Activated effector memory CD4-positive, alpha-beta T cell treated with Interleukin-2 at 50 U/mL for 16 hours (primary cell): ENCODE measurements around the gene ZSWIM2.
"Not testable (repeated sequence)": the region's sequence is repeated elsewhere in the genome, so short reads cannot be mapped to it uniquely, and the experiment has no call there.

Experiments used
- DNase-seq: peaks from one replicate; pipeline ENCODE4 v3.0.0-alpha.2; 2020

The ZSWIM2 gene

DNA sequence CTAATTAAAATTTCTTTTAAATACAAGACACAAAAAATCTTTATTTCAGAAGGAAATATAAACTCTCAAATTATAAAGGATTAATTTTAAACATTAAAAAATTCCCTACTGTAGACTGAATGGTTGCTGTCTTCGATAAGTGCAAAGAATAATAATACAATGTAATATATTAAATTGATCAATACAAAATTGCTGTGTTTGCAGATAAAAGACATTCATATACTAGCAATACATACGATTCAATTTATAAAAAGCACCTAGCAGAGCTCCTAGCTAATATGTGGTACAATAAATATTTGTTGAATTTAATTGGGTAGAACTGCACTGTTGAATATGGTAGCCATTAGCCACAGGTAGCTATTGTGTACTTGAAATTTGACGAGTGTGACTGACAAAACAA is 6.6 kb downstream of the ZSWIM2 start:
- DNase-seq, result no peak

DNA sequence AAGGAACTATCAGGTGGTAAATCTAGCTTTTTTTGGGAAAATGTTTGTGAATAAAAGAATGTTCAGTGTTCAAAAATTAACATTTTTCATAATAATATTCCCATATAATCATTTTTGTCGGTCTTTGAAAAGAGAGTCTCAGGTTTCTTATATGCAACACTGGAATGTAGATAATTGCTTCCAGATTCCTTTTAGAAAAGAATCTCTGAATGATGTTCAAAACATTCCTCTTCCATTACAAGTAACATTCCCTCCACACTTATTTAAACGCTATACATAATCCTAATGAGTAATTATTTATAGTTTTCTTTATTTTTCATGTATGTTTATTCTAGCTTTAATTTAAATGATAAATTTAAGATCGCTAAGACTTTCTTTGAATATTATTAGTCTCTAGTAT is 7.0 kb downstream of the ZSWIM2 start:
- no peak for DNase-seq

DNA sequence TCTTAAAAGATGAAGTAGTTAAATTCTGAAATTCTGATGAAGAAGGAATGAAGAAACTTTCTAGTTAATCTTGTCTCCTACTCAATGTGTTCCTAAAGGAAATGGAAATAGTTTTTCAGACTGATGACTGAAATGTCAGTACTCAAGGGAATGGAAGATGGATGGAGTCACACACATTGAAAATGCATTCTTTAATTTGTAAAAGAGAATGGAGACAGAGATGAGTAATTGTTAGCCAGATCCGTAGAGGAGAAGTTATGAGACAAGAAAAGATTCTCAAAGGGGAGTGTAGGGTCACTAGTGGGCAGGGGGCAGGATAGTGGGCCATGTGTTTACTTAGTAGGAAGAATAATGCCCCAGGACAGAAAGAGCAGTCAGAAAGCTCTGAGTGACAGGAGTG is 13.3 kb downstream of the ZSWIM2 start:
- no peak for DNase-seq

DNA sequence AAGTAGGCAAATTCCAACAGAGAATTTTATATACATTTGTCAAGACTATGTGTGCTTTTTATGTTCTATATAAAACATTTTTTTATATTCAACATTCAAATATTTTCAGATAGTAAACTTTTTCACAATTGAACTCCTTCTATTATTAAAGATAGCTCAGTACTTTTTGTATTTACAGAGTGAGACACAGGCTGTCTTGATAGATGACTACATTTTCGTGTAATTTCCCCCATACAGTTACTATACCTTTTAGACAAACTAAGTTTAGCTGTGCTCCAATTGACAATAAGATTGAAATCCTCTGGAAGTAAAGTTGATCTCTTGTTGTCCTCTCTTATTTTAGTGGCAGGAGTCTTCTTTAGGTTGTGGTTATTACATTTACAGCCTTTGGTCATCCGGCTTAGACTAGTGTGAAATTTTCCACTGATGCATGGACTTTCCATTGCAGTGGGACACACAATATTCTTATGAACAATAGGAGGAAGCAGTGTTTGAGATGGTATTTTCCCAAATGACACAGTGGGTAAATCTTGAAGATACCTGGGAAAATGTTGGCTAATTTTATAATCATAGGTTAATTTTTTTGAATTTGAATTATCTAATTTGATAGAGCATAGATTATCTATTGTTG is 21.0 kb downstream of the ZSWIM2 start:
- no peak for DNase-seq

DNA sequence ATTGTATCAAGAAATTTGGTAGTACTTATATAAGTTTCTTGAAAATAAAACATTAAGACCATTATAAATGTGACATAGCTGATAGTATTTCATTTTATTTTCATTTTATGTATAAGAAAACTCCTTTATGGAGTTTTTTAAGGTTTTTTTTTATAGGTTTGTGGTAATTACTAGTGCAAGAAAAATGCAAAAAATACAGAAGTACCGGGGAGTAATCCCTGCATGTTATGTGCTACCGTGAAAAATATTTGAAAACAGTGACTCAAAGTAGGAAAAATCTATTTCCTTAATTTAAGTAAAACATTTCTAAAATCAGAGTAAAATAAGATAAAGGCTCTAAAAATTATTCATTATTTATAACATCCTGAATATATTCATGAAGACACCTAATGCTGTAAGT is 21.6 kb downstream of the ZSWIM2 start:
- DNase-seq, result no peak

DNA sequence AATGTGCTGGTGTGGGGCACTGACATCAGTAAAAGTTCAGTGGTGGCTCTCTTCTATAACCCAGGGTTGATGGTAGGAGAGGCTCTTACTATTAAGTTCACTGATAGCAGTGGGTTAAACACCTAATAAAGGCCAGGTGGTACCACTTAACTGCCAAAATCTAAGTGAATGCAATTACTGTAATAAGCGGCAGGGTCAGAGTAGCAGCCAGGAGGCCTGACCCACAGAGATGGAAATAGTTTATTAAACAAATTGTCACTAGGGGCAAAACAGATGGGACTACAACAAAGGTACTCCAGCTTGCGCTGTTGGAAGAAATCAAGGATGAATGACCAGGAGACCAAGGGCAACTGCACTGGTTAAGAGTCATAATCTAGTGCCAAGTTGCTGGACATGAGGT is 26.6 kb downstream of the ZSWIM2 start:
- no peak for DNase-seq

DNA sequence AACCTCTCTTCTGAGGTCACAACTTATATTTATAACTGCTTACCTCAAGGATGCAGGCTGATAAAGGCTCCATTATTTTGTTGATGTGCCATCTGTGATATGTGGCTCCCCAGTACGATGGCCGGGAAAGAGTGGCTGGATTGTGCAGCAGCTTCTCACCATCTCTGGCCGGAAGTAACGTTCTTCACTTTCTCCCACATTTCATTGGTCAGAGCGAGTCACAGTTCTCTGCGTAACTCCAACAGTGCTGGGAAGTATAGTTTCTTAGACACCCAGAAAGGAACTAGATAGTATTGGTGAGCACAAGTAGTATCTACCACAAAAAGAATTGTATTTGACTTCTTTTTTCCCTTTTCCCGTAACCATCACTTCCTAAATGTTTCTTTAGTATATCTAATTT is 28.7 kb downstream of the ZSWIM2 start:
- DNase-seq, result no peak

DNA sequence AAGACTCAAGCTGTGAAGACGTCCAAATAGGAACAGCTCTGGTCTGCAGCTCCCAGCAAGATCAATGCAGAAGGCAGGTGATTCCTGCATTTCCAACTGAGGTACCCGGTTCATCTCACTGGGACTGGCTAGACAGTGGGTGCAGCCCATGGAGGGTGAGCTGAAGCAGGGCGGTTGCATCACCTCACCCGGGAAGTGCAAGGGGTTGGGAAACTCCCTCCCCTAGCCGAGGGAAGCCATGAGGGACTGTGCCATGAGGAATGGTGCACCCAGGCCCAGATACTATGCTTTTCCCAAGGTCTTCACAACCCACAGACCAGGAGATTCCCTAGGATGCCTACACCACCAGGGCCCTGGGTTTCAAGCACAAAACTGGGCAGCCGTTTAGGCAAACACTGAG is 37.2 kb downstream of the ZSWIM2 start:
- not testable (repeated sequence) for DNase-seq

DNA sequence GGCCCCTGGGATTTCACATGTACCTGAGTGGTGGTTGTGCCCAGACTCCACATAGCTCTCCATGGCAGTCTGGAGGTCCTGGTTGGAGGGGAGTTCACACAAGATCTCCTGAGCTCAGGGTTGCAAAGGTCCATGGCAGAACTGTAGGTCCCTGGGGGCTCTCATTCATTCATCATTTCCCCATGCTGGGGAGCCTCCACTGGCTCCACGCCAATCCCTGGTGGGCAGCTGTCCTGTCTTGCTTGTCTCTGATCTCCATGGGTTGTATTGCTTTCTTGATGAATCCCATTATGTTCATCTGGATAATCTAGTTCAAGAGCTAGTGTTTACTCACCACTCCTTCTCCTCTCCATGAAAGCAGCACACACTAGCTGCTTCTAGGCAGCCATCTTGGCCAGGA is 42.4 kb downstream of the ZSWIM2 start:
- no peak for DNase-seq

DNA sequence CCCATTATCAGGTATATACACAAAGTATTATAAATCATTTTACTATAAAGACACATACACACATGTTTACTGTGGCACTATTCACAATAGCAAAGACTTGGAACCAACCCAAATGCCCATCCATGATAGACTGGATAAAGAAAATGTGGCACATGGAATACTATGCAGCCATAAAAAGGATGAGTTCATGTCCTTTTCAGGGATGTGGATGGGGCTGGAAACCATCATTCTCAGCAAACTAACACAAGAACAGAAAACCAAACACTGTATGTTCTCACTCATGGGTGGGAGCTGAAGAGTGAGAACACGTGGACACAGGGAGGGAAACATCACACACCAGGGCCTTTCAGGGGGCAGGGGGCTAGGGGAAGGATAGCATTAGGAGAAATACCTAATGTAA is 50.4 kb downstream of the ZSWIM2 start:
- DNase-seq, result not testable (repeated sequence)

DNA sequence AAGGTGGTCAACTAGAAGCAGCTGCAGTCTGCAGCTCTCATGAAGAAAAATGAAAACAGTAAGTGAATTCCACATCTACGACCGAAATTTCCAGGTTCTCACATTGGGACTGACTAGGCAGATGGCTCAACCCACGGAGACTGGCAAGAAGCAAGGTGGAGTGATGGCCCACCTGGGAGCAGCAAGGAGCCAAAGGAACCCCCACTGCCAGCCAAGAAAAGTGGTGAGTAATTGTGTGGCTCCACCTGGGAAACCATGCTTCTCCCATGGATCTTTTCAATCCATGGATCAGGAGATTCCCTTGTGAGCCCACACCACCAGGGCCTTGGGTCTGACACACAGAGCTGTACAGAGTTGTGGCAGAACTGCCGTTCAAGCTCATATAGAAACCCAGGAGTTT is 64.0 kb downstream of the ZSWIM2 start:
- no peak for DNase-seq

DNA sequence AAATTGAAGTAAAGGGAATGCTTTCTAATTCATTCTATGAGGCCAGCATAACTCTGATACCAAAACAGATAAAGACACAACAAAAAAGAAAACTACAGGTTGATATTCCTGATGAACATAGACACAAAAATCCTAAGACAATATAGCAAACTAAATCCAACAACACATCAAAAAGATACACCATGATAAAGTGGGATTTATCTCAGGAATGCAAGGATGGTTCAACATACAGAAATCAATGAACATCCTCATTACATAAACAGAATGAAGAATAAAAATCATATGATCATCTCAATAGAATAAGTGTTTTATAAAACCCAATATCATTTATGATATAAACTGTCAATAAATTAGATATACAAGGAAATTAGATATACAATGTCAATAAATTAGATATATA is 65.7 kb downstream of the ZSWIM2 start:
- no peak for DNase-seq

DNA sequence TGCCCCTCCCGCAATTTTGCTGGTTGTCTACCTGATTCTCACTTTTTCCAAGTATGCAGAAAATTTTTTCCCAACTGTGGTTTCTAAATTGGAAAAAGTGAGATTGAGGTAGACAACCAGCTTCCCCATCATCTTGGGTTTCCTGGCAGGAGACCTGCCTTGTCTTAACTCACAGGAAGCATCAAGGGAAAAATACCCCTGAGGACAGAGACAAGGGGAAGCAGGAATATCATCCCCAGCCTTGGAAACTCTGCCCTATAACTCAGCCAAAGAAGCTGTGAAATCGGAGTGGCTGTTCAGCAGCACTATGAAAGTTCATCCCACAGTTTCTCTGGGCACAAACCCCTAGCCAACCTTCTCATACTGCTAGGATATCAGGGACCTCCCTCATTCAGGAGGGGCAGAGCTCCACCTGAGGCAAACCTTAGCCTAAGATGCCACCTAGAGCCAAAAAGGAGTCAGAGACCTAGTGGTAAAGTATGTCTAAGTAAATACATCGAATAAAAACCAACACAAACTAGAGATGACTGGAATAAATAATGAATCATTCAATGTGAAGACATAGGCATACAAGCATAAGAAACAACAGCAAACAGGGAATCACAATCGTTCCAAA is 68.2 kb downstream of the ZSWIM2 start:
- no peak for DNase-seq
